Measurements from ENCODE around the gene SDHAF2.
"Not testable (repeated sequence)": the region's sequence is repeated elsewhere in the genome, so short reads cannot be mapped to it uniquely, and the experiment has no call there.

- not testable (repeated sequence) for TF ChIP-seq CREB5 (CRISPR knock-in tag; IDR thresholded peaks at IDR 0.05; ENCODE audit: low read depth); SNAI2 (CRISPR knock-in tag; IDR thresholded peaks at IDR 0.05); CSRNP3 (CRISPR knock-in tag; IDR thresholded peaks at IDR 0.05); ISL1 (CRISPR knock-in tag; IDR thresholded peaks at IDR 0.05); ZNF70 (CRISPR knock-in tag; IDR thresholded peaks at IDR 0.05); BACH2 (CRISPR knock-in tag; IDR thresholded peaks at IDR 0.05; ENCODE audit: borderline replicate concordance); PATZ1 (CRISPR knock-in tag; IDR thresholded peaks at IDR 0.05; ENCODE audit: borderline replicate concordance); RARB (CRISPR knock-in tag; IDR thresholded peaks at IDR 0.05); TOX (CRISPR knock-in tag; IDR thresholded peaks at IDR 0.05; ENCODE audit: borderline replicate concordance); TSHZ2 (CRISPR knock-in tag; IDR thresholded peaks at IDR 0.05); ARNTL (CRISPR knock-in tag; IDR thresholded peaks at IDR 0.05; ENCODE audit: borderline replicate concordance, low read depth); PPARA (CRISPR knock-in tag; IDR thresholded peaks at IDR 0.05; ENCODE audit: borderline replicate concordance)
Observed at GRCh38 chr11:61383859-61384258, 46.1 kb upstream of the SDHAF2 start.

All from SK-N-SH treated with all-trans-retinoic acid at 6 μM for 48 hours (cell line).